Keratinocyte (primary cell): ENCODE measurements around the gene MADCAM1. TPM values are rescaled to one million over a fixed set of nuclear protein-coding genes. Genes with fewer than 3 reads are reported as not detected.

Experiments
- DNase-seq: peaks from one replicate; pipeline ENCODE4 v3.0.0-alpha.2; 2011; ENCODE audit warnings: low read depth, missing footprints, low spot score
- FAIRE-seq: peaks from 2 replicates; lab custom pipeline; 2011; peaks lifted over from hg19 to GRCh38; lab: Jason Lieb, UNC
- H2AFZ ChIP-seq: 2 replicates; pipeline ENCODE4 v1.6.0; 2012; ENCODE audit warnings: low read length, control low read depth, inconsistent platforms; ENCODE audit not compliant: control insufficient read depth
- H3K27ac ChIP-seq: 2 replicates; pipeline ENCODE4 v1.5.1; 2011; ENCODE audit warnings: low read length; ENCODE audit not compliant: control insufficient read depth, insufficient read depth
- H3K27me3 ChIP-seq: 3 replicates; pipeline ENCODE4 v1.6.0; 2011; ENCODE audit warnings: low read length; ENCODE audit not compliant: control insufficient read depth, insufficient read depth; ENCODE audit errors: extremely low read depth
- H3K36me3 ChIP-seq, 2 experiments: 2 replicates in 1 of 2; 3 replicates in 1 of 2; pipeline ENCODE4 v1.5.1; 2011; ENCODE audit warnings: low read length in 2 of 2, mild to moderate bottlenecking in 1 of 2; ENCODE audit not compliant: control insufficient read depth in 2 of 2, insufficient read depth in 2 of 2; ENCODE audit errors: extremely low read depth in 1 of 2
- H3K4me1 ChIP-seq: 3 replicates; pipeline ENCODE4 v1.5.1; 2011; ENCODE audit warnings: low read length; ENCODE audit not compliant: control insufficient read depth, insufficient read depth; ENCODE audit errors: extremely low read depth
- H3K4me2 ChIP-seq: 3 replicates; pipeline ENCODE4 v1.6.0; 2011; ENCODE audit warnings: low read depth, low read length; ENCODE audit not compliant: control insufficient read depth, insufficient read depth; ENCODE audit errors: extremely low read depth
- H3K4me3 ChIP-seq, 3 experiments: fragments of 200-600 bp in 1 of 3; sonication (generic) in 1 of 3; 2 replicates in 2 of 3; 3 replicates in 1 of 3; pipeline ENCODE4 v1.5.1; 2011 to 2016; ENCODE audit warnings: low read length in 3 of 3, mild to moderate bottlenecking in 3 of 3, control low read depth in 2 of 3, inconsistent platforms in 1 of 3, low read depth in 1 of 3, mixed read lengths in 1 of 3, mixed run types in 1 of 3, moderate library complexity in 1 of 3; ENCODE audit not compliant: control insufficient read depth in 2 of 3, insufficient read depth in 2 of 3; ENCODE audit errors: extremely low read depth in 1 of 3
- H3K79me2 ChIP-seq: 2 replicates; pipeline ENCODE4 v1.6.0; 2012; ENCODE audit warnings: low read length; ENCODE audit not compliant: control insufficient read depth, insufficient read depth
- H3K9ac ChIP-seq: 3 replicates; pipeline ENCODE4 v1.6.0; 2011; ENCODE audit warnings: low read length; ENCODE audit not compliant: control insufficient read depth, insufficient read depth; ENCODE audit errors: extremely low read depth
- H3K9me1 ChIP-seq: 3 replicates; pipeline ENCODE4 v1.6.0; 2011; ENCODE audit warnings: low read length; ENCODE audit not compliant: control insufficient read depth, insufficient read depth; ENCODE audit errors: extremely low read depth
- H3K9me3 ChIP-seq: 2 replicates; pipeline ENCODE4 v1.5.1; 2012; ENCODE audit warnings: low read depth, low read length; ENCODE audit not compliant: control insufficient read depth
- H4K20me1 ChIP-seq: 3 replicates; pipeline ENCODE4 v1.6.0; 2011; ENCODE audit warnings: low read length; ENCODE audit not compliant: control insufficient read depth, insufficient read depth; ENCODE audit errors: extremely low read depth
- EZH2 ChIP-seq: IDR thresholded peaks from one replicate; pipeline ENCODE4 v1.6.1; 2012; ENCODE audit warnings: inconsistent platforms, mild to moderate bottlenecking, low read length, moderate library complexity
- dilution Hi-C: fragments of 300-500 bp; cut with MboI; formaldehyde crosslinking; loops from one replicate; pipeline ENCODE4 v1.7.0; 2020; ENCODE audit warnings: low sequenced_read_pairs; ENCODE audit not compliant: extremely low pct_ligation_motif_present
- polyA plus RNA-seq, 5 experiments: library from polyadenylated mRNA; depleted of rRNA in 3 of 5; stranded (reverse) in 3 of 5; stranded (forward) in 1 of 5; unstranded in 1 of 5; fragments of >200 nt; gene quantifications; 1 replicate in 1 of 5; 2 replicates in 3 of 5; 3 replicates in 1 of 5; pipeline versions ENCODE4 v1.2.1 to v1.2.3, GENCODE V29; 2011 to 2012; ENCODE audit warnings: missing spikeins in 2 of 5, low read depth in 1 of 5, low replicate concordance in 1 of 5
- TF ChIP-seq, protein P1 (sequence below), 3 experiments: IDR thresholded peaks in 1 of 3; conservative IDR thresholded peaks in 1 of 3; optimal IDR thresholded peaks in 1 of 3; 2 replicates in 2 of 3; 3 replicates in 1 of 3; pipeline versions ENCODE3 to v1.5.1; 2011; ENCODE audit warnings: low read length in 3 of 3, mild to moderate bottlenecking in 3 of 3, moderate library complexity in 2 of 3, control low read depth in 1 of 3, inconsistent platforms in 1 of 3; ENCODE audit not compliant: insufficient read depth in 2 of 3; ENCODE audit errors: extremely low read depth in 1 of 3

MADCAM1 gene
- polyA plus RNA-seq, 1 donor (not counting 4 experiments of a cell fraction or from before 2014, with no cell fraction given) = 0.05 TPM

DNA sequence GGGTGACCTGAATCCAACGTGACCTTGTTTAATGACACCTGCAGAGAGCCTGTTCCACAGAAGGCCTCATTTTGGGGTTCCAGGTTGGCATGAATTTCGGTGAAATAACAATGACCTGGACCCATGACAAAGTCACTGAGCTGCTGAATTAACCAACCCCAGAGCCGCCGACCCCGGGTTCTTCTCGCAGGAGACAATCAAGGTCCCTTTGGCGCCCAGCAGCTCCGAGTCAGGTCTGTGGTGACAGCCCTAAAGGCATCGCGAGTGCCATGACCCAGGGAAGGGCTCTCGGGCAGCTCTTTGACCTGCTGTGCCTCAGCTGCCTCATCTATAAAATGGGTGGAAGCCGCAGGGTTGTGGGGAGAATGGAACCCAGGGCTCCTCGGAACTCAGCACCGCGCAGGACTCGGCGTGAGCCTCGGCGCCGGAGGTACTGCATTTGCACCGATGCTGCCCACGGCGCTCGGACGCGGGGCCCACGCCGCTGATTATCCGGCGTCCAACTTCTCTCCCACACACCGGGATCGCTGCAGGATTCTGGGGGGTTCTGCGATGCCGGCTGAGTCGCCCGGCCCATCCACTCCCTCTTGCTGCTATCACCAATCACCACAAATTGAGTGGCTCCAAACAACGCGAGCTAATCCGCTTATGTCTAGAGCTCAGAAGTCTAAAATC, 41.1 kb upstream of the MADCAM1 start:
- Histone ChIP-seq H3K27ac (no peak overlapping the region), H3K9me3 (peaks cover 12% of the 10 kb centered on the region), H3K4me3 (no peak overlapping the region), H3K36me3 (no peaks in the 10 kb centered on the region), H3K4me2 (no peak overlapping the region), H3K9me1 (no peaks in the 10 kb centered on the region), H2AFZ (no peak overlapping the region), H3K4me1 (no peaks in the 10 kb centered on the region), H3K27me3 (peaks cover 6% of the 10 kb centered on the region), H3K9ac (no peak overlapping the region), H4K20me1 (no peaks in the 10 kb centered on the region), H3K79me2 (no peaks in the 10 kb centered on the region)
- dilution Hi-C loops = no loop called here
- DNase-seq (no peak), FAIRE-seq (no peak)
- no peak for TF ChIP-seq EZH2
- TF ChIP-seq, protein P1, sequence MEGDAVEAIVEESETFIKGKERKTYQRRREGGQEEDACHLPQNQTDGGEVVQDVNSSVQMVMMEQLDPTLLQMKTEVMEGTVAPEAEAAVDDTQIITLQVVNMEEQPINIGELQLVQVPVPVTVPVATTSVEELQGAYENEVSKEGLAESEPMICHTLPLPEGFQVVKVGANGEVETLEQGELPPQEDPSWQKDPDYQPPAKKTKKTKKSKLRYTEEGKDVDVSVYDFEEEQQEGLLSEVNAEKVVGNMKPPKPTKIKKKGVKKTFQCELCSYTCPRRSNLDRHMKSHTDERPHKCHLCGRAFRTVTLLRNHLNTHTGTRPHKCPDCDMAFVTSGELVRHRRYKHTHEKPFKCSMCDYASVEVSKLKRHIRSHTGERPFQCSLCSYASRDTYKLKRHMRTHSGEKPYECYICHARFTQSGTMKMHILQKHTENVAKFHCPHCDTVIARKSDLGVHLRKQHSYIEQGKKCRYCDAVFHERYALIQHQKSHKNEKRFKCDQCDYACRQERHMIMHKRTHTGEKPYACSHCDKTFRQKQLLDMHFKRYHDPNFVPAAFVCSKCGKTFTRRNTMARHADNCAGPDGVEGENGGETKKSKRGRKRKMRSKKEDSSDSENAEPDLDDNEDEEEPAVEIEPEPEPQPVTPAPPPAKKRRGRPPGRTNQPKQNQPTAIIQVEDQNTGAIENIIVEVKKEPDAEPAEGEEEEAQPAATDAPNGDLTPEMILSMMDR (optimal IDR thresholded peaks at IDR 0.05 in 1 of 3, IDR thresholded peaks at IDR 0.05 in 1 of 3, conservative IDR thresholded peaks at IDR 0.05 in 1 of 3; ENCODE audit: extremely low read depth in 1 of 3, insufficient read depth in 2 of 3, low read length in 3 of 3) = no peak

DNA sequence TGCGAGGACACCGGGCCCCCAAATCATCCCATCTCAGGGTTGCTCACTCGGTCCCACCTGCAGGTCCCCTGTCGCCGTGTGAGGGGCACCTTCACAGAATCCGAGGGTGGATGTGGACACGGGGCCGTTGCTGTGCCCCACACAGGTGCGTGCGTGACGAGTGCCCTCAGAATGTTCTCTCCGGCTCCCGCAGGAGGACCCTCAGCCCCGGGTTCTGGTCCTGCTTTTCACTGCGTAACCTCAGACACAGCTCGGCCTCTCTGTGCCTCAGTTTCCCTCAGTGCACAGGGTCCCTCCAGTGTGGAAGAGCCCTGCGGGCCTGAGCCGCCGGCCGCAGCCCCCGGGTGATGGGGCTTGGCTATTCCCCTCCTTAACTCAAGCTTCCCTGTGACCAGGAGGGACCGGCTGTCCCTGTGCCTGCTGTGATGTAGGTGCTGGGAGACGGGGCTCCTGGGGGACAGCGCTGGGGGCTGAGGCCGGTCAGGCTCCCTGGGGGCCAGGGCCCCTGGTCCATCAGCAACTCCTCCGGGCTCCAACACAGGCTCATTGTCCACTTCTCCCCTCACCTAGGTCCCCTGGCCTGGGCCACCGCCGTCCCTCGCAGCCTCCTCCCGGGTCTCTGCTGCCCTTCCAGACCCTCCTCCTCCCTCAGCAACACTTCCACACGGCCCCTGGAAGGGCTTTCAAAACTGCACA, 40.3 kb upstream of the MADCAM1 start:
- H3K9me3 ChIP-seq = peaks cover 7% of the 10 kb centered on the region
- H3K9ac ChIP-seq = no peak overlapping the region
- H3K9me1 ChIP-seq = no peaks in the 10 kb centered on the region
- dilution Hi-C loops = no loop called here
- H3K27ac ChIP-seq = no peak overlapping the region
- H3K4me1 ChIP-seq = no peaks in the 10 kb centered on the region
- no peak overlapping the region for H2AFZ ChIP-seq
- TF ChIP-seq, protein P1 (optimal IDR thresholded peaks at IDR 0.05 in 1 of 3, IDR thresholded peaks at IDR 0.05 in 1 of 3, conservative IDR thresholded peaks at IDR 0.05 in 1 of 3; ENCODE audit: extremely low read depth in 1 of 3, insufficient read depth in 2 of 3, low read length in 3 of 3) = no peak
- no peak for TF ChIP-seq EZH2
- H3K4me3 ChIP-seq = no peak overlapping the region
- no peak for DNase-seq
- no peak overlapping the region for H3K4me2 ChIP-seq
- peaks cover 6% of the 10 kb centered on the region for H3K27me3 ChIP-seq
- no peaks in the 10 kb centered on the region for H4K20me1 ChIP-seq
- H3K79me2 ChIP-seq = no peaks in the 10 kb centered on the region
- FAIRE-seq = no peak
- no peaks in the 10 kb centered on the region for H3K36me3 ChIP-seq
